Stimulated activated naive B cell treated with anti-CD40 and anti-IgM and Interleukin-4, amounts not matched to agents 10 μg/mL and 1 μg/mL and 100 μg/mL, for 72 hours (primary cell): ENCODE data around the gene ACTA2.
A peak's percentile ranks its signal among the peaks of the same experiment; 100 is the strongest.

Source experiments
- ATAC-seq, 2 donors: fragments of 150-1000 bp; cut with Tn5 transposase; replicated peaks; 2 replicates each; pipeline ENCODE4 v1.10.0; 2021; ENCODE audit warnings: moderate library complexity in 1 of 2
- DNase-seq: peaks from one replicate; pipeline ENCODE4 v3.0.0; 2021
- H3K27ac Mint-ChIP-seq: one replicate; pipeline ENCODE4 v1.8.0; 2022; ENCODE audit warnings: mild to moderate bottlenecking, mixed read lengths
- H3K27me3 Mint-ChIP-seq, 2 donors: one replicate each; pipeline ENCODE4 v1.8.0; 2022; ENCODE audit warnings: mixed read lengths in 2 of 2
- H3K36me3 Mint-ChIP-seq, 2 donors: one replicate each; pipeline ENCODE4 v1.8.0; 2022; ENCODE audit warnings: mixed read lengths in 2 of 2, mild to moderate bottlenecking in 1 of 2
- H3K4me1 Mint-ChIP-seq, 2 donors: one replicate each; pipeline ENCODE4 v1.8.0; 2022; ENCODE audit warnings: mixed read lengths in 2 of 2, mild to moderate bottlenecking in 1 of 2
- H3K4me3 Mint-ChIP-seq, 2 donors: one replicate each; pipeline ENCODE4 v1.8.0; 2022; ENCODE audit warnings: mild to moderate bottlenecking in 2 of 2, mixed read lengths in 2 of 2, moderate library complexity in 1 of 2
- H3K9me3 Mint-ChIP-seq, 2 donors: one replicate each; pipeline ENCODE4 v1.8.0; 2022; ENCODE audit warnings: mixed read lengths in 2 of 2, mild to moderate bottlenecking in 1 of 2

ACTA2 gene

DNA sequence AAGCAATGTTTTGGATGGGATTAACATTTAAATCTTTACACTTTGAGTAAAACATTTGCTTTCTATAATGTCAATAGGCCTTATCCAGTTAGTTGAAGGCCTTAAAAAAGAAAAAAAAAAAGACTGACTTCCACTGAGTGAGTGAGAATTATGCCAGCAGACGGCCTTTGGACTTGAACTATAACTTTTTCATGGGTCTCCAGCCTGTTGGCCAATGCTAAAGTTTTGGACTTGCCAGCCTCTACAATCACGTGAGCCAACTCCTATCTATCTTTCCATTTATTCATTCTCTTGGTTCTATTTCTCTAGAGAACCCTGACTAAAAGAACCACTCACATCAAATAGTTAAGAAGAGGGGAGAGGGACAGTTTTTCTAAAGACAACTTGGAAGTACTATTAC is 35.3 kb upstream of the ACTA2 start:
- no peak for DNase-seq
- Mint-ChIP-seq H3K27me3 (no peaks in the 10 kb centered on the region), H3K36me3 (peaks cover 0 to 4% of the 10 kb centered on the region in 2 donors), H3K4me3 (no peak overlapping the region), H3K27ac (no peak overlapping the region), H3K4me1 (peaks cover 16 to 28% of the 10 kb centered on the region in 2 donors), H3K9me3 (peaks cover 4% of the 10 kb centered on the region in 2 donors)
- no peak for ATAC-seq

DNA sequence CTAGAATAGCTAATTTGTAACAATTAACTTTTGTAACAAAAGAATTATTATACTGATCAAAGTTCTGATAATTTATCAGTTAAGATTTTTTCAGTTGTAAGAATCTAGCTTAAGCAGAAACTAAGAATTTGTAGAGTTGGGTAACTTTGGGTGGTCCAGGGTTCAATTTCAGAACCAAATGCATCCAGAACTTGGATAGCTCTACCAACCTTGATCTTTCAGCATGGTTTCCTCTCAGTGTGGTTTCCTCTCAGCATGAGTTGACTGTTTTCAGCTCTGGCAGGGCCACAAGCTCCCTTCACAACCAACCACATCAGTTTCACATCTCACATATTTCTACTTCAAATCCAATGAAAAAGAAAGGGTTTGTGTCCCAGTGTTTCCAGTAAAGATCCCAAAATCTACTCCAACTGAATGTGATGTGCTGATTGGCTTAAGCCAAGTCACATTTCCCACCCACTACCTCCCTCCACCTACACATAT is 34.7 kb upstream of the ACTA2 start:
- Mint-ChIP-seq H3K36me3 (peaks cover 0 to 4% of the 10 kb centered on the region in 2 donors), H3K4me1 (peaks cover 14 to 28% of the 10 kb centered on the region in 2 donors), H3K27ac (no peak overlapping the region), H3K27me3 (no peaks in the 10 kb centered on the region), H3K4me3 (no peak overlapping the region), H3K9me3 (peaks cover 4% of the 10 kb centered on the region in 2 donors)
- DNase-seq, result no peak
- ATAC-seq, result no peak

DNA sequence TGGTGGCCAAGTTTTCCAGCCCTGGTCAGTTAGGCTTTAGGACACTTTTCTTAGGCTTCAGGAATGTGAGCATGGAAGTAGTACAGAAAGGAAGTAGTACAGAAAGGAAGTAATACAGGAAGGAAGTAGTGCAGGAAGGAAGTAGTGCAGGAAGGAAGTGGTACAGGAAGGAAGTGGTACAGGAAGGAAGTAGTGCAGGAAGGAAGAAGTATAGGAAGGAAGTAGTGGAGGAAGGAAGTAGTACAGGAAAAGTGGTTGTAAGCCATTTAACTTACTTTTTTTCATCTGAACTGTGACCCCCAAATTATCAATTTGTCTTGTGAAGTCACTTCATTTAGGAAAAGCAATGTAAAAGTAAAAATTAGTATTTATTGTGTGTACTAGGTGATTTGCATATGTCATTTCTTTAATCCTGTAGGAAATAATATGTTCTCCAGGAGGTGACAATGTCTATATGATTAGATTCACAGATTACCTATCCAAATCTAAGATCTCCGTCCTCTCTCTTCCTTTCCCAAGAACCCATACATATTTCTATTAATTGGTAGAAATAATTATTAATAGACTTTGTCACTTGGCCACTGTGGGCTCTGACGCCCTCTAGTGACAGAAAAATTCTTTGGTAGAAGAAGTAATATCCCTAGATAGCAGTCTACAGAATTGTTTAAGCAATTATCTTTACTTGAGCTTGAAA is 34.1 kb upstream of the ACTA2 start:
- no peak for DNase-seq
- no peaks in the 10 kb centered on the region for H3K27me3 Mint-ChIP-seq
- no peak overlapping the region for H3K4me3 Mint-ChIP-seq
- H3K36me3 Mint-ChIP-seq, result peaks cover 0 to 4% of the 10 kb centered on the region in 2 donors
- no peak for ATAC-seq
- H3K9me3 Mint-ChIP-seq, result peaks cover 4% of the 10 kb centered on the region in 2 donors
- H3K4me1 Mint-ChIP-seq, result peaks cover 12 to 22% of the 10 kb centered on the region in 2 donors
- no peak overlapping the region for H3K27ac Mint-ChIP-seq

DNA sequence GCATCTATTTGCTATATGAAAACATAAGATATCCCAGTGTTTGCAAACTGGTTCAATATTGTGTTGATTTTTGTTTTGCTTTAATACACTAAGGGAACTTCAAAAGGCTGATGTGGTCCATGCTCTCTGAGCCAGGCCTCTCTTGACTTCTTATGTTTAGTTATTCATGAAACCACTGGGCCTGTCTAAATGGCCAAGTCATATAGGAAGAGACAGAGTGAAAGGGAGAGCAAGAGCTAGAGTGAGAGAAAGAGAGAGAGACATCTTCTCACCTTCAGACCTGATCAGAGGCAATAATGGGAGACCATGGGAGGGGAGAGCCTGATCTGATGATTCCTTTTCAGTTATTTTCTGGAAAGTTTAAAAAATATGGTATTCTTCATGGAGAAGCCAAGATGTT is 32.0 kb upstream of the ACTA2 start:
- no peak for ATAC-seq
- peaks cover 4% of the 10 kb centered on the region in 2 donors for H3K9me3 Mint-ChIP-seq

DNA sequence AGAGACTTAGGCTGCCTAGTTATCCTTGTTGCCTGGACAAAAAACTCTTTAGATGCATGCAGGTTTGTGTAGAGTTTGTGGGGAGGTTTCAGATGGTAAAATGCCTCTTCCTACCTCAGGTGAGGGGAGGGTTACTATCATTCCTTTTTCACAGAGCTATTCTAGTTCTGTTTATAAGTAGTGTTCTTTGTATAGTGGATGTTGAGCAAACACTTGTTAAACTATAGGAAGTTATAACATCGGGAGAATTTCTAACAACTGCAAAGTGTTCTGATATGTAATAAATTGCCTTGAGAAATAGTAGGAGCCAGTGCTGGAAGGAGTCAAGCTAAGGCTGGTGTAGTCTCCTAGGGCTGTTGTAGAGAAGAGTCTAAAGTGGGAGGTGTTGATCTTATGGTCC is 31.4 kb upstream of the ACTA2 start:
- ATAC-seq (no peak), DNase-seq (no peak)
- Mint-ChIP-seq H3K27me3 (no peaks in the 10 kb centered on the region), H3K4me3 (no peak overlapping the region), H3K4me1 (peaks cover 2 to 5% of the 10 kb centered on the region in 2 donors), H3K9me3 (peaks cover 4% of the 10 kb centered on the region in 2 donors), H3K27ac (no peak overlapping the region), H3K36me3 (peaks cover 0 to 4% of the 10 kb centered on the region in 2 donors)

More for the DNA sequence above, 32.0 kb upstream of the ACTA2 start:
- Mint-ChIP-seq H3K4me3 (no peak overlapping the region), H3K4me1 (peaks cover 3 to 5% of the 10 kb centered on the region in 2 donors), H3K36me3 (peaks cover 0 to 4% of the 10 kb centered on the region in 2 donors), H3K27ac (no peak overlapping the region), H3K27me3 (no peaks in the 10 kb centered on the region)
- DNase-seq, result no peak

DNA sequence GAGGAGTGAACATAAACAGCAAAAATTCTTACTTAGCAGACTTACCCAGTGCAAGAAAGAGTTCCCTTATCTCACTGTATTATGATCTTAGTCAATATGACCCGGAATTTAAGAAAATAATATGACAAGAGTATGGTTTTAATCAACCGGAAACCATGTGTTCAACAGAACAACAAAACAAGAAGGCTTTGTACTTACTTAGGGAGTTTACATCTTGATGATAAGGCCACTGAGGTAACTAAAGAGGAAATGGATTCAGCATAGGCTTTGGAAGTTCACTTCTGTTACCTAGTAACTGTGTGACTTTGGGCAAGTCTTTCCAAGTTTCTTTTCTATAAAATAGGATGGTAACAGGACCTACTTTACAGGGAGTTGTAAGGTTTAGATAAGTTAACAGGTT is 30.6 kb upstream of the ACTA2 start:
- Mint-ChIP-seq H3K4me1 (peaks cover 2 to 5% of the 10 kb centered on the region in 2 donors), H3K27ac (no peak overlapping the region), H3K4me3 (no peak overlapping the region), H3K27me3 (no peaks in the 10 kb centered on the region), H3K36me3 (peaks cover 0 to 4% of the 10 kb centered on the region in 2 donors), H3K9me3 (peaks cover 4% of the 10 kb centered on the region in 2 donors)
- DNase-seq, result no peak
- no peak for ATAC-seq

DNA sequence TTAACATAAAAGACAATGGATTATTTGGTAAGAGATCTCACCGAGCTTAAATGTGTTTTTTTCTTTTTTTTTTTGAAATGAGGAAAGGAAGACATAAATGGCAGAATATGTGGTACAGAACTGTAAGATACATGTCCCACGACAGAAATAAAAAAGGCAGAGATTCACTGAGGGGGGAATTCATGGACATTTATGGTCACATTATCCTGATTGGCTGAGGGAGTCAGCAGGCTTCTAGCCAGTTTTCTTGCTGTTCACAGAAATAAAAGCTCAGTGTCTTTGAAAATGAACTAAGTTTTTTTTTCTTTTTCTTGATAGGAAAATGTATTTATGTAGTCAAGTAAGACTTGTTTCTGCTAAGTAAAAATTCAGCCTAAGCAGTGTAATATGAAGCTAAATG is 29.8 kb upstream of the ACTA2 start:
- peaks cover 2 to 5% of the 10 kb centered on the region in 2 donors for H3K4me1 Mint-ChIP-seq
- peaks cover 4% of the 10 kb centered on the region in 2 donors for H3K9me3 Mint-ChIP-seq
- DNase-seq, result no peak
- no peak for ATAC-seq
- H3K4me3 Mint-ChIP-seq, result no peak overlapping the region
- H3K36me3 Mint-ChIP-seq, result peaks cover 0 to 4% of the 10 kb centered on the region in 2 donors
- H3K27me3 Mint-ChIP-seq, result no peaks in the 10 kb centered on the region
- no peak overlapping the region for H3K27ac Mint-ChIP-seq

DNA sequence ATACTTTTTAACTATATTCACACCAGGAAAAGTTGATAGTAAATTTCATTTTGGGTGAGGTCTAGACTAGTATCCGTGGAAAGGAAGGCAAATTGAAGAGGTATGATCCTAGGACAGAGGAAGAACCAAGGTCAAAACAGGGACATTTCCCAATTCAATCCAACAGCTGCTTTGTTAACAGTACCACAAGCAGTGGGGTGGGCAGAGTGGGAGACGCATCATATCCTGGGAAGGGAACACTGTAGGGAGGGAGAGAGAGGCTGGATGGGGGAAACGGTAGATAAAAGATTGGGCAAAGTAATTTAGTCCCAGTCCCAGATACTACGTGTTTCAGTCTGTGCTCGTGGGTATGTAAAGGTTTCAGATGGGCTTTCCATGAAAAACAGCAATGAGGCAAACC is 28.9 kb upstream of the ACTA2 start:
- ATAC-seq, result no peak
- Mint-ChIP-seq H3K4me1 (peaks cover 1 to 2% of the 10 kb centered on the region in 2 donors), H3K27me3 (no peaks in the 10 kb centered on the region), H3K36me3 (peaks cover 0 to 2% of the 10 kb centered on the region in 2 donors), H3K27ac (no peak overlapping the region), H3K4me3 (no peak overlapping the region), H3K9me3 (peaks cover 2% of the 10 kb centered on the region in 2 donors)
- DNase-seq, result no peak

DNA sequence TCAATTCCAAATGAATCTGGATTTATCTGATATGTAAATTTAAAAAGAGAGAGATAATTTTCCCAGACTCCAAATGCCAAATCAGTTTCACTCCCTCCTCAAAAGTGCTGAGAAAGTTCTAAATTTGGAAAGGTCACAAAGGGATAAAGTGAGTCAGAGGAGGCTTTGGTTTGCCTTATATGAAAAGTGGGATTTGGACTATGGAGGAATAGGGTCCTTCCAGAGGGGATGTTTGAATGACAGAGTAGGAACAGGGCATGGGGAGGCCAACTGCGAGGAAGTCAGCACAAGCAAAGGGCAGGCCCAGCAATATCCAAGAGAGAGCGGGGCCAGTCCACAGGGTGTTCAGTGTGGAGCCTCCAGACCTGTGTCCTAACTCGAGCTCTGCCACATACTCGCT is 28.2 kb upstream of the ACTA2 start:
- no peaks in the 10 kb centered on the region for H3K36me3 Mint-ChIP-seq
- DNase-seq, result no peak
- no peak for ATAC-seq
- no peak overlapping the region for H3K4me3 Mint-ChIP-seq
- H3K4me1 Mint-ChIP-seq, result no peaks in the 10 kb centered on the region
- H3K27ac Mint-ChIP-seq, result no peak overlapping the region
- H3K27me3 Mint-ChIP-seq, result no peaks in the 10 kb centered on the region
- H3K9me3 Mint-ChIP-seq, result no peaks in the 10 kb centered on the region

DNA sequence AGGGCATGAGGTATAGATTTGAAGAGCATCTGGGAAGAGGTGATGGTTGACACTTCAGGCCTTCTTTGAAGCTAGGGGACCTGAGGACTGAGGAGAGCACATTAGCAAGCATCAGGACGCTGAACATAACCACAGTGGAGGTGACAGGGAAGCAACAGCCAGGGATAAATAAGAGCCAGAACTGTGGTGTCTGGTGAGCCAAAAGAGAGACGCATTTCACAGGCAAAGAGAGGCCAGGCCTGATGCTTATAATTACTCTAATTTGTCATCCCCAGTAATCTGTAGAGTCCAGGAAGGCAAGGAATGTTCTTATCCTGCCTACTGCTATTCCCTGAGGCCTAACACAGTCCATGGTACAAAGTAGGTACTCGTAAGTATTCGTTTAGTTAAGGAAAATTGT is 27.7 kb upstream of the ACTA2 start:
- no peaks in the 10 kb centered on the region for H3K27me3 Mint-ChIP-seq
- H3K36me3 Mint-ChIP-seq, result no peaks in the 10 kb centered on the region
- ATAC-seq (no peak), DNase-seq (no peak)
- no peaks in the 10 kb centered on the region for H3K9me3 Mint-ChIP-seq
- no peak overlapping the region for H3K4me3 Mint-ChIP-seq
- no peak overlapping the region for H3K27ac Mint-ChIP-seq
- H3K4me1 Mint-ChIP-seq, result peaks cover 0 to 4% of the 10 kb centered on the region in 2 donors

DNA sequence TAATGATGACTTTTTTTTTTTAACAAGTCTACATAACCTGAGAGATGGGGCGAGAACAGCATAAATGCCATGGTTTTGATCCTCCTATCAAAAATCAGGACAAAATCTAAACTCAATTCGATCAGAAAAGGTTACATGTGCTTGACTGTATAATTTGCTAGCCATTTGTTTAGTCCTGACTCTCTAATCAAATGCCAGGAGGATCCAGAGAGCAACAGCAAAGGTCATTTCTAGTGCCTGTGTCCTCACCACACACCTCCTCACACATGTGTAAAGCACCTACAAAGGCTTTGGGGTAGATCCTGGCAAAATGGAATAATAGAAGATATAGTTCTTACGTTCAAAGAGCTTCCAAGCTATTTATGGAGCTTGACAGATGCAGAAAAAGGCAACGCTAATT is 27.0 kb upstream of the ACTA2 start:
- no peak for DNase-seq
- H3K4me3 Mint-ChIP-seq, result no peak overlapping the region

DNA sequence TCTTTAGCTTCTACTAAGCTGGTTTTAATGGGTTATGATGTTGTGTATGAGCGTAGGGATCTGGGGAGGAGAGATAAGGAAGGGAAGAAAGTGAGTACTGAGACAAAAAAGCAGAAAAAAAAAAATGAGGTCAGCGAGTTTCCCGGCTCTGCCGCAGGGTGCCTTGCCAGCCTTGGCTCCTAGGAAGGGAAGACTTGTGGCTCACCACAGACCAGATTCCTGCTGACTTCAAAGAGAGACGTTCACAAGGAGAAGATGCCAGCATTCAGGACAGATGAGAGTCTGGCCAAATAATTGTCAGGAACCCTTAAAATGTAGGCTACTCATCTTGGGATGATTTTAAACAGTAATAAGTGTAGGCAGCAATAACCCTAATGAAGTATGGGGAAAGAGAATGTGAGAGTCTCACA is 26.6 kb upstream of the ACTA2 start:
- Mint-ChIP-seq H3K4me3 (no peak overlapping the region), H3K9me3 (no peaks in the 10 kb centered on the region), H3K36me3 (peaks cover 0 to 1% of the 10 kb centered on the region in 2 donors), H3K27me3 (no peaks in the 10 kb centered on the region), H3K27ac (no peak overlapping the region), H3K4me1 (peaks cover 2 to 10% of the 10 kb centered on the region in 2 donors)
- no peak for ATAC-seq
- no peak for DNase-seq

More for the DNA sequence above, 27.0 kb upstream of the ACTA2 start:
- Mint-ChIP-seq H3K4me1 (peaks cover 2 to 10% of the 10 kb centered on the region in 2 donors), H3K27ac (no peak overlapping the region), H3K9me3 (no peaks in the 10 kb centered on the region), H3K27me3 (no peaks in the 10 kb centered on the region), H3K36me3 (peaks cover 0 to 1% of the 10 kb centered on the region in 2 donors)
- ATAC-seq, result no peak

DNA sequence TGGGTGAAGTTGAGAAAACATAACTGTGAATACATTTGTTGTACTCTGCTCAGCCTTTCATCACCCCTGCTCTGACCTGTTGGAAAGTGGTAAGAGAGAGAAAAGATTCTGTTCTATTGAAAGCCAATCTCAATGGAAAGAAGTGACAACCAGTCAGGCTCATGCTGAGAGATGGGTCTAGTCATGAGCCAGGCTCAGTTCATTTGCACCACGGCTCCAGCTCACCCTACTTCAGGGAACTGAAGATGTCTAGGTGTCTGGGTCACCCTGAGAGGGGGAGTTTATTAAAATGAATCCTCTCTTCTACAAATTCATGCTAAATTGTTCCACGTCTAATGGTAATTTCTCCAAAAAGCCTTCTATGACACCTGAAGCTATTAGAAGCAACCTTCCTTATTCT is 25.9 kb upstream of the ACTA2 start:
- no peaks in the 10 kb centered on the region for H3K27me3 Mint-ChIP-seq
- DNase-seq, result no peak
- H3K36me3 Mint-ChIP-seq, result peaks cover under 1 to 1% of the 10 kb centered on the region in 2 donors
- ATAC-seq, result no peak
- no peak overlapping the region for H3K4me3 Mint-ChIP-seq
- peaks cover 2 to 10% of the 10 kb centered on the region in 2 donors for H3K4me1 Mint-ChIP-seq
- no peaks in the 10 kb centered on the region for H3K9me3 Mint-ChIP-seq
- H3K27ac Mint-ChIP-seq, result no peak overlapping the region

DNA sequence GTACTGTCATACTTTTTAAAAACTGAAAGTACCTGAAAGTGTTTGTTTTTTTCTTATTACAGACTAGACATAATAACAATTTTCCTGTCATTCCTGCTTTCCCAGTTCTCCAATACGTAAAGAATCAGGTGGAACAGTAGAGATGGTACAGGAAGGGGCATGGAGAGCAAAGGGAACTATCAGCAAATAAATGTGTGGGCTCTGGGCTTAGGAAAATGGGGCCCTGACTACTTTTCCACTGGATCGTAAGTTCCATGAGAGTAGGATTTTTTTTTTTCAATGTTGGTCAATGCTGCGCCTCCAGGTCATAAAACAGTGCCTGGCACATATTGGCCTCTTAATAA is 22.8 kb upstream of the ACTA2 start:
- H3K4me3 Mint-ChIP-seq, result peak overlapping the region; percentile 93 to 99
- DNase-seq, result no peak
- no peaks in the 10 kb centered on the region for H3K9me3 Mint-ChIP-seq
- peaks cover 1 to 3% of the 10 kb centered on the region in 2 donors for H3K36me3 Mint-ChIP-seq
- H3K27ac Mint-ChIP-seq, result peak overlapping the region; percentile 99
- H3K27me3 Mint-ChIP-seq, result no peaks in the 10 kb centered on the region
- H3K4me1 Mint-ChIP-seq, result peaks cover 2 to 10% of the 10 kb centered on the region in 2 donors
- ATAC-seq, result no peak
